ENCODE data around the gene ITGB2.
"Not testable (repeated sequence)": the region's sequence is repeated elsewhere in the genome, so short reads cannot be mapped to it uniquely, and the experiment has no call there.

ITGB2 gene

DNA sequence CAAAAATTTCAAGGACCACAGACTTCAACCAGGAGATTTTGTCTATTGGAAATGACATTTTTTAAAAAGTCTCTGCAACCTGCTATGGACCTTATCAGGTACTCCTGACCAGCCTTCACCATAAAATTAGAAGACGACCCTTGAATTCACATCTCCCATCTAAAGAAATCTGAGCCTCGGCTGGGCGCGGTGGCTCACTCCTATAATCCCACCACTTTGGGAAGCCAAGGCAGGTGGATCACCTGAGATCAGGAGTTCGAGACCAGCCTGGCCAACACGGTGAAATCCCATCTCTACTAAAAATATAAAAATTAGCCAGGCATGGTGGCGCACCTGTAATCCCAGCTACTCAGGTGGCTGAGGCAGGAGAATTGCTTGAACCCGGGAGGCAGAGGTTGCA, 41.5 kb downstream of the ITGB2 start:
- H3K36me3 ChIP-seq (ENCODE audit: insufficient read depth, low read length); H3K9ac ChIP-seq (ENCODE audit: low read depth, low read length); H3K4me1 ChIP-seq (ENCODE audit: insufficient read depth, low read length); H3K9me3 ChIP-seq (ENCODE audit: control insufficient read depth, insufficient read depth, low read length): not testable (repeated sequence)

DNA sequence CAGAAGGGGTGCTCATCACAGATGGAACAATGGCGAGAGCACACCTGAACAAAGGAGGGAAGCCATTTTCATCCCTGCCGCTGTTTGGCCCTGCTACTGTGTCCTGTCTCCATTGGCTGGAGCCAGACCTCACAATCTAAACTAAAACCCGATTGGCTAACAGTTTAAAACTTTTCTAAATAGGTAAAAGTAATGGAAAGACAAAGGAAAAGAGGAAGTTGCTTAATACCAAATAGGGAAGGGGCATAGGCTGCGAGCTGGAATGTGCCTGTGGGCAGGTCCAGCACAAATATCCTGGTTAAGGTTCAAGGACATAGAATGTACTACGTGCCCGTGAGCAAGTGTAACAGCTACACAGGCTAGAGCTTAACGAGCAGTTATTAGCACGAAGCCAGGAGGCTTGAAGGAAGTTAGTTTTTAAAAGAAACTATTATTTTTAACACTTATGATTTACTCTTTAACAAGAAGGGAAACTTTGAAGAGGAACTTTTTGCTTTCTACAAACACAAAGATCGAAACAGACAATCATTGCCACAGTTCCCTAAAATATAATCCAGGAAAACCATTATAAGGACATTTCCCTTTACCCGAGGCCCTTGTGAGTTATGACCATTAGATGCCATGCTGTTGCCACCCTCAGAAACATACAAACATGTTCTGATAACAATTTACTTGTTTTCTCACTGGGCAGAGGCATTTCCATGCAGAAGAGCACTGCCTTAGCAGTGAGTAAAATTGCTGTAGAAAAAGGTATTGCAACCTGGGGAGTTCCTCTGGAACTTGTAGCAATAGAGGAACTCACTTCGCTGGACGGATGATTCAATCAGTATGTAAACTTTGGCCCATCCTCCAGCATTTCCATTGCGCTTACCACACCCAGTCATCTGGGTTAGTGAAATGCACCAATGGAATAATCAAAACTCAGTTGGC, 42.4 kb downstream of the ITGB2 start:
- Histone ChIP-seq H3K9ac (ENCODE audit: low read depth, low read length) (no peak overlapping the region), H3K9me3 (ENCODE audit: control insufficient read depth, insufficient read depth, low read length) (no peaks in the 10 kb centered on the region), H3K36me3 (ENCODE audit: insufficient read depth, low read length) (no peaks in the 10 kb centered on the region), H3K4me1 (ENCODE audit: insufficient read depth, low read length) (peaks cover 6% of the 10 kb centered on the region; the same call in 1 of the 2 replicates)

DNA sequence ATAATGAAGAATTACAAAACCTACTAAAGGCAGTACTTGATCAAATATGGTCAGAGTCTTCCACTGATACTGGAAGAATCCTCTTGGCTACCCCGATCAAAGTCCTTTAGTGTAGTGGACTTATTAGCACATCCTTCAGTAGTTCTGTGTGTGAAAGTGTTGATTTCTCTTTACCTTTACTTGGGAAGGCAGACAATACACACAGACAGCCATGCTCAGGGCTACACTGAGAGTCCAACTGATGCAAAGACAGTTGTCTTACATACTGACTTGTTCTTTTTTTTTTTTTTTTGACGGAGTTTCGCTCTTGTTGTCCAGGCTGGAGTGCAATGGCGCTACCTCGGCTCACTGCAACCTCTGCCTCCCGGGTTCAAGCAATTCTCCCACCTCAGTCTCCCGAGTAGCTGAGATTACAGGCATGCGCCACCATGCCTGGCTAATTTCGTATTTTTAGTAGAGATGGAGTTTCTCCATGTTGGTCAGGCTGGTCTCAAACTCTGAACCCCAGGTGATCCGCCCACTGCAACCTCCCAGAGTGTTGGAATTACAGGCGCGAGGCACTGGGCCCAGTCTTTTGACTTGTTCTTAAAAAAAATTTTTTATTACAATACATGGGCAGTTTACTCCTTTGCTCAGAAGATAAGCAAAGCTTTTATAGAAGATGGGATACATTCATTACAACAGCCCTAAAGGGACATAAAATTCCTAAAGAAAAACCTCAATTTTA, 43.7 kb downstream of the ITGB2 start:
- Histone ChIP-seq H3K9ac (ENCODE audit: low read depth, low read length) (no peak overlapping the region), H3K9me3 (ENCODE audit: control insufficient read depth, insufficient read depth, low read length) (no peaks in the 10 kb centered on the region), H3K4me1 (ENCODE audit: insufficient read depth, low read length) (peaks cover 7% of the 10 kb centered on the region; the same call in 1 of the 2 replicates)

DNA sequence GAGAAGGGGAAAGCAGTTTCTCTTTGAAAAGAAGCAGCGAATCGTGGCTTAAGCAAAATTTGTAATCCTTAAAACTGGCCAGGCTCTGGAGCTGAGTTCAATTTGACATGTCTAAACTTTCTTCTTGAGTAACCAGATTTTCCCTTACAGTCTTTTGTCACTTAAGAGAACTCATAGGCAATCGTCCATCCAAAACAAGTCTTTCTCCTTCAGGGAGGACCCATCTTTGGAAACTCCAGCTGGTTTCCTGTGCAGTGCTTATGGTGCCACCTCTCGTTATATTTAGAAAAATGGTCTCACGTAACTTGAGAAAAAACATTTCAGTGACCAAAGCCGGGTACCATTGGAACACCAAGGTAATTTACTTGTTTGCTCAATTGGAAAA, 45.4 kb downstream of the ITGB2 start:
- H3K4me1 ChIP-seq (ENCODE audit: insufficient read depth, low read length): peaks cover 19% of the 10 kb centered on the region
- no peaks in the 10 kb centered on the region for H3K9me3 ChIP-seq (ENCODE audit: control insufficient read depth, insufficient read depth, low read length)
- no peaks in the 10 kb centered on the region for H3K36me3 ChIP-seq (ENCODE audit: insufficient read depth, low read length)
- peak overlapping the region; percentile 82 for H3K9ac ChIP-seq (ENCODE audit: low read depth, low read length)

More for the DNA sequence above, 43.7 kb downstream of the ITGB2 start:
- no peaks in the 10 kb centered on the region for H3K36me3 ChIP-seq (ENCODE audit: insufficient read depth, low read length)

DNA sequence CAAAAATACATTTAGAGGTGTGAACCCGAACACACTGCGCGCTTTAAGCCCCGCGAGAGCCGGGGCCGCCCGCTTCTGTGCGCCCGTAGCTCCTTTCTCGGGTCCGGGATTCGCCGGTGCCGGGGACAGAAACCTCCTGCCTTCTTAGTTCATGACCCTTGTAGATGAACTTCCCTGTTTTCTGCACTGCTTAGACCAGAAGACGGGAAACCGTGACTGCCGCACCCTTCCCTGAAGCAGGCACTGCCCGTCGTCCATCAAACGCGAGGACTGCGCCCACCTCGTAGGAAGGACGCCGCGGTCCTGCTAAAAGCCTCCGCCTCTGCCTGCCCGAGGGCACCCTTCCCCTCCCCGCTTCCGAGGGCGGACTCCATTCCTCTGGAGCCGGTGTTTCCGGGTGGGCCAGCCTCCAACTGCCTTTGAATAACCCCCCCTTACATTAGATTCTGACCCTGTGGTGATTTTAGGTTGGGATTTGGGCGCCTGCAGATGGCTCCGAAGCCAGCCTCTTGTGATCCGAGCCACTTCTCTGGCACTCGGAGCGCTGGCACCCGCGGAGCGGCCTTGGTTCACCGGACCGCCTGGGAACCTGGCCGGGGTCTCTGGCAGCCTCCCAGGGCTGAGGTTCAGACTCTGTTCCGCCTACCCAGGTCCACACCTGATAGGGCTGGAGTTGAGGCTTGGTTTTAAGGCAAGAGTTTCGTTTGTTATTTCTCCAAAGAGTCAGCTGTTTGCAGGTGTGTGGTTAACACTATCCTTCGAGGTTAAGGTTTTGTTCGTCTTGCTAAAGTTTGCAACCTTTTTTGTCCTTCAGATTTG, 46.0 kb downstream of the ITGB2 start:
- Histone ChIP-seq H3K9ac (ENCODE audit: low read depth, low read length) (peak overlapping the region; percentile 82), H3K36me3 (ENCODE audit: insufficient read depth, low read length) (no peaks in the 10 kb centered on the region), H3K9me3 (ENCODE audit: control insufficient read depth, insufficient read depth, low read length) (no peaks in the 10 kb centered on the region), H3K4me1 (ENCODE audit: insufficient read depth, low read length) (peaks cover 20% of the 10 kb centered on the region)

DNA sequence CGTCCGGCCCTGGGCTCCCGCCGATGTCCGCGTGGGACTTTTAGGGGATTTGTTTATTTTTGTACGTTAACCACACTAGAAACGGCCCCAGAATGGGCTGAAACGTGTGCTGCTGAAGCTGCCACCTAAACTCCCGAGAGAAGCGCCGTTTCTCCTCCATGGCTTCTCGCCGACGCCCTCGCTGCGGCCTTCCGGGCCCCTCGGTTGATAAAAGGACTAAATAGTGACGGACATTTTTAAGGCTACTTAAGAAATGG, 46.5 kb downstream of the ITGB2 start:
- no peaks in the 10 kb centered on the region for H3K9me3 ChIP-seq (ENCODE audit: control insufficient read depth, insufficient read depth, low read length)
- H3K4me1 ChIP-seq (ENCODE audit: insufficient read depth, low read length): peaks cover 24% of the 10 kb centered on the region
- H3K9ac ChIP-seq (ENCODE audit: low read depth, low read length): peak overlapping the region; percentile 82
- no peaks in the 10 kb centered on the region for H3K36me3 ChIP-seq (ENCODE audit: insufficient read depth, low read length)

DNA sequence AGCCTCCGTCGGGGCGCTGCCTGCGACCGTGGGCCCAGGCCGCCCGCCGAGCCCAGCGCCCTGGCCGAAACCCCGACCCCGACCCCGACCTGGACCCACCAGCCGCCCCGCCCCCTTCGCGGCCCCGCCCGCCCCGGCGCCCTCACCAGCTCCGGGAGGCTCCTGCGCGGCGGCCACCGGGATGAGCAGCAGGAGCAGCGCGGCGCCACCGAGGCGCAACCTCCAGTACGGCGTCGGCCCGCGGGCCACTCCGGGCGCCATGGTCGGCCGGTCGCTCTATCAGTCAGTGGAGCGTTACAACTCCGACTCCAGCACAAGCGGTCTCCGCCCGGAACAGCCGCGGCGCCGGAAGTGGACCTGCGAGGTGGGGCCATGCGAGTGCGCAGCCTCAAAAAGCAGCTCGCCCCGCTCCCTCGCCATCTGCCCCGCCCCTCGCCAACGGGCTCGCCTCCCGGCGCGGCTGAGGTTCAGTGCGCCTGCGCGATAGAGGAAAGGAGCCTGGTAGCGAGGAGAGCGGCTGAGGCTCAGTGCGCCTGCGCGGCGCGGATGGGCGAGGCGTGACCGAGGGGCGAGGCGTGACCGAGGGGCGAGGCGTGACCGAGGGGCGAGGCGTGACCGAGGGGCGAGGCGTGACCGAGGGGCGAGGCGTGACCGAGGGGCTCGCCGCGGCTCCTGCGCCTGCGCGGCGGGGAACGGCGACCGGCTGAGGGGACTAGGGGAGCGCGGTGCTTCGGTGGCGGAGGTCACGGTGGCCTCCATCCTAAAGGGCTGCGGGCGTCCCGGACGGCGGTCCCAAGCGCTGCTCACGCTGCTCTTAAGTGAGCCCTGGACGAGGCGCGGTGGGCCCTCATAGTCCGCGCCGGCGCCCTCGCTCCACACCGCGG, 47.1 kb downstream of the ITGB2 start, which contains the start of gene PTTG1IP:
TSS of gene PTTG1IP (minus strand) at position 335 of the 884 bp plus-strand sequence. CDS start at position 261, 74 bp downstream.
- Histone ChIP-seq H3K36me3 (ENCODE audit: insufficient read depth, low read length) (no peaks in the 10 kb centered on the region), H3K9me3 (ENCODE audit: control insufficient read depth, insufficient read depth, low read length) (no peaks in the 10 kb centered on the region), H3K4me1 (ENCODE audit: insufficient read depth, low read length) (peaks cover 28% of the 10 kb centered on the region), H3K9ac (ENCODE audit: low read depth, low read length) (peak within 1 kb of the TSS; percentile 82)

DNA sequence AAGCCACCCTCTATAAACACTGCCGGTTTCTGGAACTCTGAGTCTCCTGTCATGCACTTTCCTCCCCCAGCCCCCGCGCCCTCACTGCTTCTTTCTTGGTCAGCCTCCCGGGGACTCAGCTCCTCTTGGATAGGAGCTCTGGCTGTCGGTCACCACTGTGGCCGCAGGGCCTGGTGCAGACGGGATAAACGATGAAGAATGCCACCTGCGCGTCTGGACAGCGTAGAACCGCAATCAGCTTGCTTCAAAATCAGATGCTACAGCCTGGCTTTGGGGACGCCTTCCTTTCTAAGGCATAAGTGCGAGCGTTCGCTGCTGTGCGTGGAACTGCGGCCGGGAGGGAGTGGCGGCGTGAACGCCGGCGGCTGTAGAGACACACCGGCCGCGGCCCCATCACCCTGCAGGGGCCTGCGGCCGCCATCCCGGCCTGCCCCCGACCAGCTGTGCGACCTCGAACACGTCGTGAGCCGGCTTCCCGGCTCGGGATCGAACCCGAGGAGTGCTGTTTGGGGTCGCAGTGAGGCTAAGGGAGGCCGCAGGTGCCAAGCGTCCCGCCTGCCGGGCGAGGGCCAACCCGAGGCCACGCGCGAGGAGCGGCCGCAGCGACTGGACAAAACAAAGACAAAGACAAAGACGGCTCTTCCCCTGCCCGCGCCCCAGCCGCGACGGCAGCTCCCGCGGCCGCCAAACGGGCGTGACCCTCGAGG, 47.9 kb downstream of the ITGB2 start:
- Histone ChIP-seq H3K4me1 (ENCODE audit: insufficient read depth, low read length) (peaks cover 32% of the 10 kb centered on the region), H3K9me3 (ENCODE audit: control insufficient read depth, insufficient read depth, low read length) (no peaks in the 10 kb centered on the region), H3K36me3 (ENCODE audit: insufficient read depth, low read length) (no peaks in the 10 kb centered on the region), H3K9ac (ENCODE audit: low read depth, low read length) (peak overlapping the region; percentile 82)

DNA sequence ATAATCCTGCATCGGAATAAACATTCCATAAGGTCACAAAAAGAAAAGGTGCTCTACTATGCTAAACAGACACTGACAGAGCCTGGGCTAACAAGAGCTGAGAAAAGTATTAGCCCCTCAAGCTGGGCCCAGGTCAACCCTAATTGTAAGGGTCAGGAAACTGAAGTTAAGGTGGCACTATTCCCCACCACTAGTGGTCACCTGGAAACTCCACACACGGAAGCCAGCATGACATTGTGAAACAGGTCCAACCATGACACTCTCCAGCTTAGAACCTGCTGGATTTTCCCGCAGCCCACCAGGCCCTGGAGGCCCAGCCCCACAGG, 48.4 kb downstream of the ITGB2 start:
- Histone ChIP-seq H3K36me3 (ENCODE audit: insufficient read depth, low read length) (no peaks in the 10 kb centered on the region), H3K4me1 (ENCODE audit: insufficient read depth, low read length) (peaks cover 37% of the 10 kb centered on the region), H3K9me3 (ENCODE audit: control insufficient read depth, insufficient read depth, low read length) (no peaks in the 10 kb centered on the region), H3K9ac (ENCODE audit: low read depth, low read length) (peak overlapping the region; percentile 82)

DNA sequence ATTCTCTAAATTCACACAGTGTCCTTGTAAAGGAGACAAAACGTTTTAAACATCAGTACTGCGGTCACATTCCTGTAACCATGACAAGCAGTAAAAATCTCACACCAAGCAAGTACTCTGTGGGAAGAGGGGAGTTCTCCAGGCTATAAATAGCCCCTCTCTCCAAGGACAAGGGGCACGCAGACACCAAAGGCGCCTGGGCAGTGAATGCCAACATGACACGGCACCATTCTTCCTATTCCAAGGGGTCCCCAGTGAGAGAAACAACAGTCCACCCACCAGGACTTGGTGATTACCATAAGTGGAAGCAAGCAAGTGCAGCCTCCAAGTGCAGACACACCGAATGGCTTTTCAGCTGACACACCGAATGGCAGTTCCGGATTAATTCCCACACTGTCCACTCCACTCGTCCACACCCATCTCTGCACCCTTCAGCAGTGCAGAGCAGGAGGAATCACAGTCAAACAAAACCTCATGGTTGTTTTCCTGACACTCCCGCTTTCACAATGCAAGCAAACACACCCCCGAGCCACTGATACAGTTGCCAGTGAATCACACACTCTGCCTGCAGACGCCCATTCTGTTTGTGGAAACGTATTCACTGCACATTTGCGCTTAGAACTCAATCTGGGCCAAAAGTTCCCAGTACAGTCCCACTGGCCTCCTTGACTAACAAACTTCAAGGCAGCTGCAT, 49.0 kb downstream of the ITGB2 start:
- Histone ChIP-seq H3K4me1 (ENCODE audit: insufficient read depth, low read length) (peaks cover 42% of the 10 kb centered on the region), H3K9me3 (ENCODE audit: control insufficient read depth, insufficient read depth, low read length) (no peaks in the 10 kb centered on the region), H3K36me3 (ENCODE audit: insufficient read depth, low read length) (no peaks in the 10 kb centered on the region), H3K9ac (ENCODE audit: low read depth, low read length) (peak overlapping the region; percentile 82; the same call in 1 of the 2 replicates)

DNA sequence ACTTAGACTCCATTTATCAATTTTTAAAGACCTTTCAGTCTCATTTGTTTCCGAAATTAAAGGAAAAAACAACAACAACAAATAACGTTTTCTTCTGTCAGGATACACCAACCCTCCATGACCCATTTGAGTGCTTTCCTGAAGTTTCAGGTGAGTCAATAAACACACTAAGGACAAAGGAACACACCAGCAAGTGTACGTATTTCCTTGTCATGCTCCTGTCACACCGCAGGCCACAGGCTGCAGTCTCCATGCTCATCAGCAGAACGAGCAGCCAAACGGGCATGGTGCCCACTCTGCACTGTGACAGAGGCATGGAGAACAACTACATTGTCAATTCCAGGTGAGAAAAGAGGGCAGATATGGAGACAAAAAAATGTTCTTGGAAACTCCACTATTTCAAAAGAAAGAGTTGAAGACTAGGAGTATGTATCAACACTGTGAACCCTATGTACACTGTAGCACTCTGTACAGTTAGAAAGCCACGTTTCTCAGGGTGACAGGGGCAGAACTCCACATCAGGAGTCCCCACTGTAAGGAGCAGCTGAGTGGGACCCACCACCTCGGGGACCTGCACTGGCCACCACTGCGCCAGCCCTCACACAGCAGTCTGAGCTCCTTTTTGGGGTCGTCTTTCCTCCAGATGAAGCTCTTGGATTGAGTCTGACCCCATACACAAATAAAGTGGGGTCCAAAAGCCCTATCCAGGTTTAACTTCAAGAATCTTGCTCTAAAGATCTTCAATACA, 49.8 kb downstream of the ITGB2 start:
- peaks cover 49% of the 10 kb centered on the region for H3K4me1 ChIP-seq (ENCODE audit: insufficient read depth, low read length)
- H3K9me3 ChIP-seq (ENCODE audit: control insufficient read depth, insufficient read depth, low read length): no peaks in the 10 kb centered on the region
- no peak overlapping the region for H3K9ac ChIP-seq (ENCODE audit: low read depth, low read length)

More for the DNA sequence above, 49.8 kb downstream of the ITGB2 start:
- H3K36me3 ChIP-seq (ENCODE audit: insufficient read depth, low read length): 0 out of 2 replicates have a peak, but pooled peaks cover 2% of the 10 kb centered on the region

All from ES-I3 (cell line).